Activated CD4-positive, alpha-beta memory T cell treated with anti-CD3 and anti-CD28 coated beads, Interleukin-2, amount 10 ng/mL, durations not matched to agents 7 days and 5 days (primary cell): Measurements from ENCODE around the gene FAM219B. TPM values are rescaled to one million over a fixed set of nuclear protein-coding genes. Genes with fewer than 3 reads are reported as not detected.

ENCODE experiments used
- CTCF ChIA-PET: fragments of 350-600 bp; sonication (Branson Sonifier 250); formaldehyde crosslinking; loops from one replicate; lab custom pipeline; 2021; ENCODE audit warnings: antibody characterized with exemption, inconsistent platforms; lab: Charles Lee
- POLR2A ChIA-PET: fragments of 350-600 bp; sonication (Branson Sonifier 250); formaldehyde crosslinking; loops from one replicate; lab custom pipeline; 2021; ENCODE audit warnings: antibody characterized with exemption; lab: Charles Lee
- DNase-seq: peaks from one replicate; pipeline ENCODE4 v3.0.0-alpha.2; 2020
- H3K27ac Mint-ChIP-seq: one replicate; pipeline ENCODE4 v1.8.0; 2021; ENCODE audit warnings: mild to moderate bottlenecking, mixed read lengths
- H3K27me3 Mint-ChIP-seq: one replicate; pipeline ENCODE4 v1.8.0; 2021; ENCODE audit warnings: mixed read lengths
- H3K36me3 Mint-ChIP-seq: one replicate; pipeline ENCODE4 v1.8.0; 2021; ENCODE audit warnings: low read depth, mixed read lengths
- H3K4me1 Mint-ChIP-seq: one replicate; pipeline ENCODE4 v1.8.0; 2021; ENCODE audit warnings: mixed read lengths
- H3K4me3 Mint-ChIP-seq: one replicate; pipeline ENCODE4 v1.8.0; 2021; ENCODE audit warnings: mild to moderate bottlenecking, mixed read lengths
- H3K9me3 Mint-ChIP-seq: one replicate; pipeline ENCODE4 v1.8.0; 2021; ENCODE audit warnings: mixed read lengths
- total RNA-seq, 2 experiments: library from RNA; stranded (reverse); gene quantifications; one replicate each; pipeline ENCODE4 v1.2.3, GENCODE V29; 2021

Gene FAM219B
- total RNA-seq, 2 experiments from 2014 or later: 103 to 116 TPM

- Mint-ChIP-seq H3K27me3 (no peaks in the 10 kb centered on the region), H3K4me3 (no peak overlapping the region), H3K4me1 (peaks cover 42% of the 10 kb centered on the region), H3K36me3 (peaks cover 21% of the 10 kb centered on the region), H3K27ac (peak overlapping the region; percentile 85), H3K9me3 (no peaks in the 10 kb centered on the region)
- ChIA-PET POLR2A (interaction anchor here (0.9 to 6.9 kb wide), 6 partner anchors 9 to 50 kb away, joined by 3 to 52 read pairs (median 4); partner anchors contain the start of gene SCAMP2), CTCF (interaction anchor here (0.6 to 5.8 kb wide), 10 partner anchors 12 to 225 kb away, joined by 3 to 37 read pairs (median 5); partner anchors contain the start of gene ULK3)
- DNase-seq: no peak
Observed at GRCh38 chr15:74857671-74858368, 48.8 kb downstream of the FAM219B start.

- ChIA-PET CTCF (interaction anchor here (0.6 to 5.8 kb wide), 7 partner anchors 13 to 225 kb away, joined by 3 to 37 read pairs (median 3); no protein-coding TSS in a partner anchor), POLR2A (interaction anchor here (0.6 to 6.9 kb wide), 8 partner anchors 8 to 69 kb away, joined by 3 to 52 read pairs (median 3); partner anchors contain the start of gene SCAMP2)
Observed at GRCh38 chr15:74857082-74857655, 49.5 kb downstream of the FAM219B start.

GRCh38 chr15:74856537-74856936 is 50.1 kb downstream of the FAM219B start:
- peaks cover 40% of the 10 kb centered on the region for H3K4me1 Mint-ChIP-seq
- no peak for DNase-seq
- H3K9me3 Mint-ChIP-seq: no peaks in the 10 kb centered on the region
- no peak overlapping the region for H3K27ac Mint-ChIP-seq
- H3K27me3 Mint-ChIP-seq: no peaks in the 10 kb centered on the region
- H3K4me3 Mint-ChIP-seq: no peak overlapping the region
- CTCF ChIA-PET: interaction anchor here (0.6 to 5.8 kb wide), 7 partner anchors 9 to 224 kb away, joined by 3 to 37 read pairs (median 3); no protein-coding TSS in a partner anchor
- peaks cover 29% of the 10 kb centered on the region for H3K36me3 Mint-ChIP-seq
- POLR2A ChIA-PET: interaction anchor here (0.6 to 6.9 kb wide), 8 partner anchors 11 to 68 kb away, joined by 3 to 52 read pairs (median 3); partner anchors contain the start of genes MPI and SCAMP2

More at GRCh38 chr15:74857082-74857655, 49.5 kb downstream of the FAM219B start:
- no peaks in the 10 kb centered on the region for H3K27me3 Mint-ChIP-seq
- no peaks in the 10 kb centered on the region for H3K9me3 Mint-ChIP-seq
- H3K27ac Mint-ChIP-seq: peak overlapping the region; percentile 85
- peaks cover 40% of the 10 kb centered on the region for H3K4me1 Mint-ChIP-seq
- H3K36me3 Mint-ChIP-seq: peaks cover 26% of the 10 kb centered on the region
- H3K4me3 Mint-ChIP-seq: no peak overlapping the region
- DNase-seq: no peak

- Mint-ChIP-seq H3K9me3 (no peaks in the 10 kb centered on the region), H3K4me1 (peaks cover 38% of the 10 kb centered on the region), H3K4me3 (no peak overlapping the region), H3K36me3 (peaks cover 35% of the 10 kb centered on the region), H3K27ac (peak overlapping the region; percentile 65), H3K27me3 (no peaks in the 10 kb centered on the region)
- POLR2A ChIA-PET: interaction anchor here (0.6 to 6.9 kb wide), 4 partner anchors 16 to 52 kb away, joined by 3 to 52 read pairs (median 4); partner anchors contain the start of genes MPI and SCAMP2
- CTCF ChIA-PET: interaction anchor here (0.6 to 5.8 kb wide), 6 partner anchors 9 to 85 kb away, joined by 3 to 37 read pairs (median 3); no protein-coding TSS in a partner anchor
- no peak for DNase-seq
Observed at GRCh38 chr15:74855857-74856256, 50.8 kb downstream of the FAM219B start.

GRCh38 chr15:74854453-74855022 is 52.1 kb downstream of the FAM219B start:
- no peak overlapping the region for H3K4me3 Mint-ChIP-seq
- ChIA-PET CTCF (interaction anchor here (5.8 kb wide), 1 partner anchor 47 kb away, joined by 37 read pairs; no protein-coding TSS in a partner anchor), POLR2A (interaction anchor here (1.1 to 6.9 kb wide), 3 partner anchors 10 to 35 kb away, joined by 3 to 52 read pairs (median 5); partner anchors contain the start of genes MPI and SCAMP2)
- H3K4me1 Mint-ChIP-seq: peaks cover 34% of the 10 kb centered on the region
- no peak overlapping the region for H3K27ac Mint-ChIP-seq
- no peaks in the 10 kb centered on the region for H3K9me3 Mint-ChIP-seq
- no peaks in the 10 kb centered on the region for H3K27me3 Mint-ChIP-seq
- no peak for DNase-seq
- H3K36me3 Mint-ChIP-seq: peaks cover 40% of the 10 kb centered on the region

- DNase-seq: no peak
- Mint-ChIP-seq H3K4me1 (peaks cover 20% of the 10 kb centered on the region), H3K27ac (no peak overlapping the region), H3K4me3 (no peak overlapping the region), H3K27me3 (no peaks in the 10 kb centered on the region), H3K36me3 (peaks cover 52% of the 10 kb centered on the region), H3K9me3 (no peaks in the 10 kb centered on the region)
- CTCF ChIA-PET: no interaction called here
- POLR2A ChIA-PET: interaction anchor here (1.3 to 1.4 kb wide), 2 partner anchors 9 to 54 kb away, joined by 3 to 4 read pairs; partner anchors contain the start of genes FAM219B and ULK3
Observed at GRCh38 chr15:74851960-74852359, 54.7 kb downstream of the FAM219B start.

- Mint-ChIP-seq H3K27me3 (no peaks in the 10 kb centered on the region), H3K27ac (no peak overlapping the region), H3K36me3 (peaks cover 57% of the 10 kb centered on the region), H3K9me3 (no peaks in the 10 kb centered on the region), H3K4me3 (no peak overlapping the region), H3K4me1 (peaks cover 22% of the 10 kb centered on the region)
- ChIA-PET CTCF (no interaction called here), POLR2A (interaction anchor here (1.3 to 2.5 kb wide), 2 partner anchors 20 to 56 kb away, joined by 3 to 7 read pairs; partner anchors contain the start of gene FAM219B)
- no peak for DNase-seq
Observed at GRCh38 chr15:74850393-74850792, 56.3 kb downstream of the FAM219B start.

Other genes with a start within 250 kb of the FAM219B start
- 10 to 100 TPM; 36.3 to 39.6 TPM for gene EDC3, start 210.8 kb downstream of the FAM219B start, total RNA-seq
- 1 to 10 TPM; 2.0 to 2.1 TPM for gene CYP1A1, start 181.3 kb downstream of the FAM219B start, total RNA-seq
- not detected for gene CYP1A2, start 158.0 kb downstream of the FAM219B start, total RNA-seq
- 100 to 1,000 TPM; 330 to 341 TPM for gene CSK, start 124.8 kb downstream of the FAM219B start, total RNA-seq
- under 1 TPM; 0.48 to 0.63 TPM for gene LMAN1L, start 94.0 kb downstream of the FAM219B start, total RNA-seq
- gene CPLX3, start 80.2 kb downstream of the FAM219B start, total RNA-seq: under 1 TPM in 1 of 2 experiments, not detected in 1; 0.18 TPM
- 10 to 100 TPM; 74.9 to 84.2 TPM for gene ULK3, start 63.7 kb downstream of the FAM219B start, total RNA-seq
- 100 to 1,000 TPM; 144 to 156 TPM for gene SCAMP2, start 33.5 kb downstream of the FAM219B start, total RNA-seq
- gene MPI, start 16.8 kb downstream of the FAM219B start, total RNA-seq: 10 to 100 TPM; 82.8 to 92.9 TPM
- 100 to 1,000 TPM; 273 to 274 TPM for gene COX5A, start 31.2 kb upstream of the FAM219B start, total RNA-seq
- gene RPP25, start 49.9 kb upstream of the FAM219B start, total RNA-seq: 1 to 10 TPM; 5.0 to 5.1 TPM
- under 1 TPM; 0.60 to 0.81 TPM for gene SCAMP5, start 88.7 kb upstream of the FAM219B start, total RNA-seq
- 10 to 100 TPM; 43.0 to 50.2 TPM for gene PPCDC, start 116.7 kb upstream of the FAM219B start, total RNA-seq